A673 (cell line): ENCODE data around the gene TTC28. TPM values are rescaled to one million over a fixed set of nuclear protein-coding genes. Genes with fewer than 3 reads are reported as not detected.

Source experiments
- BruUV-seq: library from RNA; stranded (reverse); fragments of 400-500 nt; replicated peaks from 2 replicates; lab custom pipeline; 2021; lab: Mats Ljungman, UMichigan
- CTCF ChIA-PET: fragments of 300-600 bp; sonication (Branson Sonifier 250); formaldehyde crosslinking; loops from one replicate; lab custom pipeline; 2022; ENCODE audit warnings: antibody characterized with exemption; lab: Charles Lee
- POLR2A ChIA-PET: fragments of 300-600 bp; sonication (Branson Sonifier 250); formaldehyde crosslinking; loops from one replicate; lab custom pipeline; 2022; ENCODE audit warnings: antibody characterized with exemption; ENCODE audit not compliant: low non-redundant PET; lab: Charles Lee
- DNase-seq: peaks from one replicate; pipeline ENCODE4 v3.0.0-alpha.2; 2015; ENCODE audit warnings: low spot score
- H3K27ac ChIP-seq: fragments of 200-600 bp; sonication (generic); 2 replicates; pipeline ENCODE4 v1.5.1; 2016; ENCODE audit warnings: mixed run types, low read depth, mild to moderate bottlenecking, mixed read lengths, antibody characterized with exemption, low read length; ENCODE audit not compliant: poor library complexity, severe bottlenecking
- H3K27me3 ChIP-seq: fragments of 200-600 bp; sonication (generic); replicated peaks from 2 replicates; pipeline ENCODE4 v1.6.1; 2017; ENCODE audit warnings: mixed run types, low read depth, mild to moderate bottlenecking, mixed read lengths, antibody characterized with exemption, low read length; ENCODE audit not compliant: insufficient read depth, poor library complexity
- H3K36me3 ChIP-seq: fragments of 200-600 bp; sonication (generic); 2 replicates; pipeline ENCODE4 v1.6.1; 2016; ENCODE audit warnings: mixed run types, mild to moderate bottlenecking, mixed read lengths, antibody characterized with exemption, low read length; ENCODE audit not compliant: insufficient read depth, poor library complexity, severe bottlenecking
- H3K4me1 ChIP-seq: fragments of 200-600 bp; sonication (generic); 2 replicates; pipeline ENCODE4 v1.6.1; 2017; ENCODE audit warnings: mixed run types, mild to moderate bottlenecking, mixed read lengths, antibody characterized with exemption, low read length; ENCODE audit not compliant: insufficient read depth, poor library complexity, severe bottlenecking
- H3K4me3 ChIP-seq: fragments of 200-600 bp; sonication (generic); 2 replicates; pipeline ENCODE4 v1.5.1; 2016; ENCODE audit warnings: low read depth, mixed run types, mild to moderate bottlenecking, mixed read lengths, low read length; ENCODE audit not compliant: poor library complexity, severe bottlenecking
- H3K9me3 ChIP-seq: fragments of 200-600 bp; sonication (generic); 2 replicates; pipeline ENCODE4 v1.6.1; 2016; ENCODE audit warnings: mixed run types, low read depth, mild to moderate bottlenecking, mixed read lengths, antibody characterized with exemption, low read length; ENCODE audit not compliant: poor library complexity, severe bottlenecking
- CTCF ChIP-seq: fragments of 300-800, 200-600 bp; sonication (generic); conservative IDR thresholded peaks from 2 replicates; pipeline ENCODE4 v1.5.1; 2017; ENCODE audit warnings: low read depth, mild to moderate bottlenecking, antibody characterized with exemption, low read length, moderate library complexity, mixed read lengths
- EZH2 ChIP-seq: fragments of 200-600 bp; sonication (generic); IDR thresholded peaks from 2 replicates; pipeline ENCODE4 v1.6.1; 2017; ENCODE audit warnings: borderline replicate concordance, low read depth, mild to moderate bottlenecking, mixed read lengths, antibody characterized with exemption, low read length; ENCODE audit not compliant: poor library complexity, severe bottlenecking
- intact Hi-C: fragments of 100-400 bp; cut with micrococcal nuclease; formaldehyde crosslinking; loops from one replicate; pipeline ENCODE4 v1.10.0; 2022; ENCODE audit not compliant: unreplicated experiment
- total RNA-seq: library from RNA; stranded (reverse); gene quantifications from 2 replicates; pipeline ENCODE4 v1.2.3, GENCODE V29; 2021

Gene TTC28
- total RNA-seq, 1 experiment from 2014 or later, result 48.7 TPM

GRCh38 chr22:28594076-28594796 lies 85.4 kb downstream of the TTC28 start:
- DNase-seq, result peak; percentile 40
- Histone ChIP-seq H3K36me3 (no peaks in the 10 kb centered on the region), H3K4me1 (peaks cover 18% of the 10 kb centered on the region), H3K27ac (no peak overlapping the region), H3K4me3 (no peak overlapping the region), H3K27me3 (no peaks in the 10 kb centered on the region), H3K9me3 (no peaks in the 10 kb centered on the region)
- POLR2A ChIA-PET, result no interaction called here
- no TSS peak for BruUV-seq
- no peak for TF ChIP-seq CTCF
- TF ChIP-seq EZH2, result no peak
- CTCF ChIA-PET, result no interaction called here
- intact Hi-C loops, result loop anchor here (1.0 to 10.0 kb wide), 4 partner anchors 152 to 651 kb away; no protein-coding TSS in a partner anchor

GRCh38 chr22:28593299-28593698 lies 86.3 kb downstream of the TTC28 start:
- no peak overlapping the region for H3K4me3 ChIP-seq
- no peaks in the 10 kb centered on the region for H3K9me3 ChIP-seq
- H3K27me3 ChIP-seq, result no peaks in the 10 kb centered on the region
- TF ChIP-seq CTCF (no peak), EZH2 (no peak)
- intact Hi-C loops, result loop anchor here (5.0 to 10.0 kb wide), 3 partner anchors 151 to 652 kb away; no protein-coding TSS in a partner anchor
- no peaks in the 10 kb centered on the region for H3K36me3 ChIP-seq
- no peak overlapping the region for H3K27ac ChIP-seq
- ChIA-PET POLR2A (no interaction called here), CTCF (interaction anchor here (1.9 kb wide), 1 partner anchor 542 kb away, joined by 6 read pairs; no protein-coding TSS in a partner anchor)
- no TSS peak for BruUV-seq
- peaks cover 18% of the 10 kb centered on the region for H3K4me1 ChIP-seq
- DNase-seq, result no peak

GRCh38 chr22:28589102-28589750 lies 90.4 kb downstream of the TTC28 start:
- Histone ChIP-seq H3K4me3 (no peak overlapping the region), H3K4me1 (peaks cover under 1% of the 10 kb centered on the region), H3K27ac (no peak overlapping the region), H3K27me3 (no peaks in the 10 kb centered on the region), H3K9me3 (no peaks in the 10 kb centered on the region), H3K36me3 (no peaks in the 10 kb centered on the region)
- ChIA-PET CTCF (no interaction called here), POLR2A (no interaction called here)
- TF ChIP-seq CTCF (no peak), EZH2 (no peak)
- intact Hi-C loops, result no loop called here
- no TSS peak for BruUV-seq
- DNase-seq, result no peak
